K562 (cell line): Measurements from ENCODE around the gene STAU1. TPM values are rescaled to one million over a fixed set of nuclear protein-coding genes. Genes with fewer than 3 reads are reported as not detected.

Source experiments
- CCNT2 ChIP-seq: IDR thresholded peaks from 2 replicates; pipeline ENCODE4 v1.6.1; 2011; ENCODE audit warnings: borderline replicate concordance, low read depth, mild to moderate bottlenecking, moderate library complexity, mixed read lengths, low read length; ENCODE audit not compliant: insufficient read length; ENCODE audit errors: extremely low read depth
- ESRRA ChIP-seq: fragments of 450-650 bp; IDR thresholded peaks from 2 replicates; pipeline ENCODE4 v1.6.1; 2014; ENCODE audit warnings: low read depth, mild to moderate bottlenecking, moderate library complexity, borderline replicate concordance
- HCFC1 ChIP-seq: IDR thresholded peaks from 2 replicates; pipeline ENCODE4 v1.6.1; 2012; ENCODE audit warnings: low read depth, low read length, improper control_type of control experiment
- KDM1A ChIP-seq, 2 experiments: fragments of 450-650 bp; IDR thresholded peaks; 2 replicates each; pipeline ENCODE4 v1.6.1; 2016; ENCODE audit warnings: mild to moderate bottlenecking in 2 of 2
- PCBP1 ChIP-seq: fragments of 200-400 bp; formaldehyde crosslinking; IDR thresholded peaks from 2 replicates; pipeline ENCODE4 v1.6.1; 2018; ENCODE audit warnings: mild to moderate bottlenecking, low read depth, low read length; ENCODE audit not compliant: poor library complexity, severe bottlenecking
- PHF20 ChIP-seq: fragments of 450-650 bp; IDR thresholded peaks from 2 replicates; pipeline ENCODE4 v1.6.1; 2018; ENCODE audit not compliant: partially characterized antibody
- PHTF2 ChIP-seq: fragments of 250-450 bp; sonication (Bioruptor Pico); IDR thresholded peaks from 2 replicates; pipeline ENCODE4 v1.5.0; 2021; ENCODE audit warnings: mild to moderate bottlenecking
- POLR2B ChIP-seq: fragments of 450-650 bp; IDR thresholded peaks from 2 replicates; pipeline ENCODE4 v1.6.1; 2018; ENCODE audit warnings: low read depth; ENCODE audit not compliant: partially characterized antibody
- POLR2G ChIP-seq: fragments of 200-400 bp; formaldehyde crosslinking; IDR thresholded peaks from 2 replicates; pipeline ENCODE4 v1.6.1; 2017; ENCODE audit warnings: low read depth, mild to moderate bottlenecking, antibody characterized with exemption, low read length, moderate library complexity
- RB1 ChIP-seq: fragments of 450-650 bp; IDR thresholded peaks from 2 replicates; pipeline ENCODE4 v1.6.1; 2017; ENCODE audit warnings: low read depth, mild to moderate bottlenecking
- RBFOX2 ChIP-seq: fragments of 200-400 bp; formaldehyde crosslinking; IDR thresholded peaks from 2 replicates; pipeline ENCODE4 v1.6.1; 2017; ENCODE audit warnings: low read depth, mild to moderate bottlenecking, low read length, moderate library complexity
- SRSF3 ChIP-seq: fragments of 200-400 bp; formaldehyde crosslinking; IDR thresholded peaks from 2 replicates; pipeline ENCODE4 v1.6.1; 2016; ENCODE audit warnings: mild to moderate bottlenecking, low read length, moderate library complexity; ENCODE audit not compliant: insufficient read depth
- TFE3 ChIP-seq: fragments of 450-650 bp; formaldehyde crosslinking; IDR thresholded peaks from 2 replicates; pipeline ENCODE4 v1.4.0; 2020; ENCODE audit warnings: mild to moderate bottlenecking, mixed read lengths
- ZNF395 ChIP-seq: fragments of 200-800 bp; sonication (Bioruptor generic); IDR thresholded peaks from 2 replicates; pipeline ENCODE4 v1.6.1; 2017; ENCODE audit warnings: missing genetic modification characterization, missing compliant biosample characterization
- ZNF592 ChIP-seq: fragments of 450-650 bp; IDR thresholded peaks from 2 replicates; pipeline ENCODE4 v1.6.1; 2017; ENCODE audit warnings: antibody characterized with exemption, mild to moderate bottlenecking
- ZNF639 ChIP-seq, 2 experiments: fragments of 200-800 bp in 1 of 2; sonication (Bioruptor generic) in 1 of 2; sonication (generic) in 1 of 2; formaldehyde crosslinking in 1 of 2; IDR thresholded peaks in 1 of 2; conservative IDR thresholded peaks in 1 of 2; 2 replicates each; pipeline versions ENCODE4 v1.5.0 to v1.6.1; 2016 to 2020; ENCODE audit warnings: missing compliant biosample characterization in 1 of 2, missing genetic modification characterization in 1 of 2, missing genetic modification reagents in 1 of 2
- ZNF766 ChIP-seq: fragments of 200-800 bp; sonication (Bioruptor generic); conservative IDR thresholded peaks from 2 replicates; pipeline ENCODE4 v1.6.1; 2016; ENCODE audit warnings: missing genetic modification characterization, missing compliant biosample characterization
- polyA plus RNA-seq, 8 experiments: library from polyadenylated mRNA; depleted of rRNA in 4 of 8; stranded (reverse) in 5 of 8; unstranded in 3 of 8; fragments of >200 nt; fragmentation: Nextera tagmentation in 2 of 8; fragmentation: Illumina TruSeq in 1 of 8; extraction: Ambion mirVana in 2 of 8; extraction: Trizol in 1 of 8; gene quantifications; 2 replicates each; pipeline versions ENCODE4 v1.2.1 to v1.2.3, GENCODE V29; 2011 to 2014; ENCODE audit warnings: inconsistent platforms in 1 of 8, missing spikeins in 1 of 8
- total RNA-seq, 7 experiments: library from RNA; depleted of rRNA in 6 of 7; stranded (reverse); fragments of >200 nt in 6 of 7; fragmentation: Illumina TruSeq in 2 of 7; extraction: Trizol in 2 of 7; gene quantifications; 2 replicates each; pipeline versions ENCODE4 v1.2.1 to v1.2.3, GENCODE V29; 2011 to 2021; ENCODE audit warnings: low replicate concordance in 1 of 7

The STAU1 gene
- total and polyA plus RNA-seq, 9 of the 15 experiments (the other 6 are each of a cell fraction or from before 2014, with no cell fraction given) = 18.0 to 106 (median 50.6) TPM

- TF ChIP-seq ZNF395 (CRISPR knock-in tag) (peak; percentile 86), HCFC1 (peak; percentile 98), ESRRA (peak; percentile 72; the same call in 1 of the 2 replicates), PHTF2 (CRISPR knock-in tag) (no peak), RB1 (peak; percentile 81; the same call in 1 of the 2 replicates), POLR2G (peak; percentile 88), PCBP1 (peak; percentile 54), SRSF3 (no peak), ZNF766 (CRISPR knock-in tag) (peak; percentile 83), ZNF592 (peak; percentile 59; the same call in 1 of the 2 replicates), TFE3 (CRISPR knock-in tag) (no peak), CCNT2 (peak; percentile 78), PHF20 (peak; percentile 25), RBFOX2 (peak; percentile 84), POLR2B (peak; percentile 82), ZNF639 (CRISPR knock-in tag; conservative IDR thresholded peaks at IDR 0.05 in 1 of 2, IDR thresholded peaks at IDR 0.05 in 1 of 2) (peak in 1 of 2 experiments; percentile 77; a peak in 1 of 4 replicates), KDM1A (IDR thresholded peaks at IDR 0.05) (no peak)
These were observed at the start of gene STAU1 (continued) for GRCh38 chr20:49187851-49188641.
